Brain pericyte (primary cell): ENCODE data around the gene SLC16A7.
A peak's percentile ranks its signal among the peaks of the same experiment; 100 is the strongest.
"Not testable (repeated sequence)": the region's sequence is repeated elsewhere in the genome, so short reads cannot be mapped to it uniquely, and the experiment has no call there.

ENCODE experiments used
- DNase-seq: peaks from one replicate; pipeline ENCODE4 v3.0.0-alpha.2; 2012; ENCODE audit warnings: low read depth, low spot score

SLC16A7 gene

GRCh38 chr12:59736359-59736758 is 140.5 kb downstream of the SLC16A7 start:
- no peak for DNase-seq

DNA sequence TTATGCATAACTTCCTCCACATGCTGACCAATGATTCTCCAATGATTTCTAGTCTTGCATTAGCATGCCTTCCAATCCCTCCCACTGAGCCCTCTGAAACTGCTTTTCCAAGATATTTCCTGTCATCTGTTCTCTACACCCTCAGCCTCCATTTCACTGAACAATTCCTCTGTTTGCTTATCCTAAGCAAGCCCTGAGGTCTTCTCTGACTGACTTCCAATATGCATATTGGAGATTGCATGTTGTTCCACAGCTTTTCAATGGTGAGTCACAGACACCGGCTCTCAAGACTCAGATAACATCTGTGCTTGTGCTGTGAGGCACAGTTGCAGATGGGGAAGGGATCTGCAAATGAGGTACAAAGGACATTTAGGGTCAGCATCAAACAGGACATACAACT is 141.0 kb downstream of the SLC16A7 start:
- DNase-seq, result peak; percentile 12

GRCh38 chr12:59737725-59738463 is 142.1 kb downstream of the SLC16A7 start:
- no peak for DNase-seq

- DNase-seq, result no peak
Observed at GRCh38 chr12:59742841-59743240, 147.0 kb downstream of the SLC16A7 start.

DNA sequence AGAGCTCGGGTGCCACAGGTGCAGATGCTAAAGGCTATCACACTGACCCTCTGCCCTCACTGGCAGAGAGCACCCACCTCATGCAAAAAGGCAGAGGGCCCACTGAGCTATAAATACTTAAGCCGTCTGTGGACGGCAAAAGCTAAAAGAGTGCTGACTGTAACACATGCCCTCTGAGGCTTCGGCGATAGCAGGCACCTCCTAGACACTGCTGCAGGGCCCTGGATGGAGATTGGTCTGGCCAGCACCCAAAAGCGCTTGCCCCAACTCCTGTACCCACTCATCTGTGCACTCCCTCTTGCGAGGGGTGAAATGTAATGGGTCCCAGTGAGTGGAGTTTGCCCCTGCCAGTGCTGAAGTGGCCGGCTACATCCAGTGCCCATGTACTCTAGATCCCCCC is 148.7 kb downstream of the SLC16A7 start:
- no peak for DNase-seq

- not testable (repeated sequence) for DNase-seq
Observed at GRCh38 chr12:59751091-59751490, 155.3 kb downstream of the SLC16A7 start.

GRCh38 chr12:59761542-59761941 is 165.7 kb downstream of the SLC16A7 start:
- DNase-seq, result no peak

GRCh38 chr12:59763835-59764234 is 168.0 kb downstream of the SLC16A7 start:
- no peak for DNase-seq

DNA sequence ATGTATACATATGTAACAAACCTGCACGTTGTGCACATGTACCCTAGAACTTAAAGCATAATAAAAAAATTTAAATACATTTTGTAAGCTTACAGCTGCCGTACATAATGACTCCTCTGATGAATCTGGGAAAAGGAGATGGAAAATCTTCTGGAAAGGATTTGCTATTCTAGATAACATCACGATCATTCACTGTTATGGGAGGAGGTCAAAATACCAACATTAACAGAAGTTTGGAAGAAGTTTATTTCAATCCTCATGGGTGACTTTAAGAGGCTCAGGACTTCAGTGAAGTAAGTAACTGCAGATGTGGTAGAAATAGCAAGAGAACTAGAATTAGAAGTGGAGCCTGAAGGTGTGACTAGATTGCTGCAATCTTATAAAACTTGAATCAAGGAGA is 172.2 kb downstream of the SLC16A7 start:
- DNase-seq, result no peak

- DNase-seq, result no peak
Observed at GRCh38 chr12:59780605-59781135, 184.8 kb downstream of the SLC16A7 start.

DNA sequence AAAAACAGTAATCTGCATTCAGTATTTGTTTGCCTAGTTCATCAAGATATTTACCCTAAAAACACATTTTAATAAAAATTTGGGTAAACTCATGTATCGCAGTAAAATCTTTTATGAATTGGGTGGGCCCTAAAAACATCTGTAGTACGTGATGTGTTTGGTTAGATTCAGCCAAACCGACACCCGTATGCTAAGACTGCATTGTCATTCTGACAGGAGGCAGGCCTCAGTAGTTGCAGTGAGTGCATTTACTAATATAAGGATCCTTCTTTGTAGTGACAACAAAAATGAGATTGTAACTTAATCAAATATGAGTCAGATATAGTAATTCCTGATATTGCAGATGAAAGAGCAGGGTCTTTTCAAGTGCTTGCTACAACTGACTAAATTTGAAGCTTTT is 191.8 kb downstream of the SLC16A7 start:
- DNase-seq, result no peak

GRCh38 chr12:59792647-59793046 is 196.8 kb downstream of the SLC16A7 start:
- no peak for DNase-seq

GRCh38 chr12:59803735-59804134 is 207.9 kb downstream of the SLC16A7 start:
- no peak for DNase-seq

DNA sequence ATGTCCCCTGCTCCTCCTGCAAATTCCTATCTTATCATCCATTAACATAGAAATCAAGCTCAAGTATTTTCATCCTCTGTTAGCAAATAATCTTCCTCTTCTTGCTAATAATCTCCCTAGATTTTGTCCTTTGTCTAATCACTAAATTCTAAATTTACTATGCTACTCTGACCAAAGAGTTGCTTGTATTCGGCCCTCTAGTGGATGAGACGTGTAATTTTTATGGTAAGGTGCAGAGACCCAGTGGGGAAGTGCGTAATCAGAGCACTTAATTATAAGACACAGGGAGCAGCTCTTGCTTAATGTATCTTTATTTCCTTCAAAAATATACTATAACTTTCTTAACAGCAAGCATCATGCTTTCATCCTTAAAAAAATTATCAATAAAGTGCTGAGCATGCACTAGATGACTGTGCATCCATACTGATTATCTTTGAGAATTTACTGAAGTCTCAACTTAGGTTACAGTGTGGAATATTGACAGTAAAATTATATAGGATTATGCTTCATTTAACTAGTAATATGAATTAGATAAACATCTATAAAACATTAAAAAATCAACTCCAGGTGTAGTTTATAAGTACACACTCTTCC is 212.6 kb downstream of the SLC16A7 start:
- no peak for DNase-seq

DNA sequence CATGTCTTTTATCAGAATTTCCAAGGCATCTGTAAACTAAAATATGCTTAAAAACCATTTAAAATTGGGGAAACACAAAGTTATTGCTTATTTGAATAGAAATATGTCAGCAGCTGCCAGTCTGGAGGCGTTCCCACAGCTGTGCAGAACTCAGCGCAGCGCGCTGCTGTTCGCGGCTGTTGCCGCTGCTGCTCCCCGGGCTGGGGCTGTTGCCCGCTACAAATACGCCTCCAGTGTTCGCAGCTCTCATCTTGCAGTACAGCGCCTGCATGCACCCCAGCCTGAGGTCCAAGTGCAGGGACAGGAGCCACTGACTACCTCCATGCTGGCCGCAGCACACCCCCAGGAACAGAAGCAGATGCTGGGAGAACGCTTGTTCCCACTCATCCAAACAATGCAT is 216.2 kb downstream of the SLC16A7 start:
- no peak for DNase-seq

DNA sequence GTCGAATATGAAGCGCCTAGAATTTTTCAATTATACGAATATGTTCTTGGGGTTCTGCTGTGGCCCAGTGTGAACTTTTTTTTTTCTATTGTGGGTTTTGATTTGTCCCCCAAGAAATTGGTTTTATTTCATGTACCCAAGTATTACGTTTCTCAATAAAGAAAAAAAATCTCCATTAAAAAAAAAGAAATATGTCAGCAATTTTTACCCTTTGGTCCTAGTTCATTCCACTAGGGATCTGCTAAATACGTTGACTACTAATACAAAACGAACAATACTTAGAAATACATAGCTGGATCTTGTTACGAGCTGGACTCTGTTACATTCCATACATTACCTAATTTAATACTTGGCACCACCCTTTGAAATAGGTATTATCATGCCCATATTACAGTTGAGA is 216.9 kb downstream of the SLC16A7 start:
- DNase-seq, result no peak

DNA sequence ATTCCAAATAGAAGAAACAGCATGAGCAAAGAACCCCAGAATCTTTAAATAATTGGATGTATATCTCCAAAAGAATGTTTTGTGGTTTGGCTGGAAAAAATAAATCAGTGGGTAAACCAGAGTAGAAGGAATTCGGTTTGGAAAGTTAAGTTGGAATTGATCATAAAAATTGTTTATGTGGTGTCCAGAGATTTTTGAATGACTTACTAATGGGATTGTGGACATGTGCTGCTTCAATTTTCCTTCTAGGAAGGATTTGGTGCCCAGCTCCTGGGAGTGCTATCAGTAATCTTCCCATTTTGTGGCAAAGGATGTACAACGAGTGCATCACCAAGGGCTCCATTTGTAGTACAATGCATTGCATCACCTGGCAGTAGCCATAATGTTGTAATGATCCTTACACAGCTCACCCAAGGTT is 224.8 kb downstream of the SLC16A7 start:
- DNase-seq, result no peak

- no peak for DNase-seq
Observed at GRCh38 chr12:59823567-59823966, 227.7 kb downstream of the SLC16A7 start.

GRCh38 chr12:59827767-59828166 is 231.9 kb downstream of the SLC16A7 start:
- DNase-seq, result no peak

- no peak for DNase-seq
Observed at GRCh38 chr12:59828521-59828920, 232.7 kb downstream of the SLC16A7 start.

DNA sequence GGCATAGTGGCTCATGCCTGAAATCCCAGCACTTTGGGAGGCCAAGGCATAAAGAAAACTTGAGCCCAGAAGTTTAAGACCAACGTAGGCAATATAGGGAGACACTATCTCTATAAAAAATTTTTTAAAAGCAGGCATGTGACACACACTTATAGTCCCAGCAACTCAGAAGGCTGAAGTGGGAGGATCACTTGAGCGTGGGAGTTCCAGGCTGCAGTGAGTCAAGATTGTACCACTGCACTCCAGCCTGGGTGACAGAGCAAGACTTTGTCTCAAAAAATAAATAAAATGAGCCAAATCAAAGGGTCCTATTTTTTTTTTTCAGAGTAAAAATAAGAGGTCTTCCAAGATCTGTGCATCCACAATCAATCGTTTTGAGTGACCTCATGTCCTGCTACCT is 237.6 kb downstream of the SLC16A7 start:
- DNase-seq, result no peak

GRCh38 chr12:59834659-59835474 is 239.0 kb downstream of the SLC16A7 start:
- DNase-seq, result no peak
